ENCODE data around the gene GPRIN3.
"Not testable (repeated sequence)": the region's sequence is repeated elsewhere in the genome, so short reads cannot be mapped to it uniquely, and the experiment has no call there.

Gene GPRIN3

GRCh38 chr4:89212666-89213381, 94.8 kb downstream of the GPRIN3 start:
- DNase-seq = no peak

GRCh38 chr4:89204624-89205023, 103.0 kb downstream of the GPRIN3 start:
- DNase-seq = peak; percentile 19

GRCh38 chr4:89203902-89204301, 103.7 kb downstream of the GPRIN3 start:
- DNase-seq = no peak

- not testable (repeated sequence) for DNase-seq
These were observed 108.2 kb downstream of the GPRIN3 start for GRCh38 chr4:89199394-89199793.

GRCh38 chr4:89197920-89198319, 109.7 kb downstream of the GPRIN3 start:
- no peak for DNase-seq

GRCh38 chr4:89196745-89197144, 110.9 kb downstream of the GPRIN3 start:
- DNase-seq = no peak

GRCh38 chr4:89196056-89196674, 111.4 kb downstream of the GPRIN3 start:
- no peak for DNase-seq

- no peak for DNase-seq
These were observed 113.8 kb downstream of the GPRIN3 start for GRCh38 chr4:89193843-89194242.

Data from NCI-H748 treated with DMSO at 0.1 percent for 48 hours (cell line).